ENCODE results near the gene C20orf141.

- TF ChIP-seq CTCF (IDR thresholded peaks at IDR 0.05; ENCODE audit: low read length) (no peak), EZH2 (IDR thresholded peaks at IDR 0.05; ENCODE audit: borderline replicate concordance, low read length) (no peak)
Observed at GRCh38 chr20:2834401-2835110, 19.8 kb downstream of the C20orf141 start.
